Activated CD8-positive, alpha-beta T cell treated with anti-CD3 and anti-CD28 coated beads for 36 hours (primary cell): Measurements from ENCODE around the gene ZNF532. TPM values are rescaled to one million over a fixed set of nuclear protein-coding genes. Genes with fewer than 3 reads are reported as not detected.
A peak's percentile ranks its signal among the peaks of the same experiment; 100 is the strongest.

Source experiments
- ATAC-seq: fragments of 200-7000 bp; cut with Tn5 transposase; one replicate; pipeline ENCODE4 v1.10.0; 2021; ENCODE audit warnings: mild to moderate bottlenecking, moderate library complexity
- CTCF ChIA-PET: fragments of 350-600 bp; sonication (Branson Sonifier 250); formaldehyde crosslinking; loops from one replicate; lab custom pipeline; 2021; ENCODE audit warnings: antibody characterized with exemption; lab: Charles Lee
- POLR2A ChIA-PET: fragments of 350-600 bp; sonication (Branson Sonifier 250); formaldehyde crosslinking; loops from one replicate; lab custom pipeline; 2021; ENCODE audit warnings: antibody characterized with exemption; lab: Charles Lee
- DNase-seq: peaks from one replicate; pipeline ENCODE4 v3.0.0-alpha.2; 2020
- H3K27ac Mint-ChIP-seq: one replicate; pipeline ENCODE4 v1.8.0; 2021; ENCODE audit warnings: mild to moderate bottlenecking, mixed read lengths
- H3K27me3 Mint-ChIP-seq: one replicate; pipeline ENCODE4 v1.8.0; 2021; ENCODE audit warnings: mixed read lengths
- H3K36me3 Mint-ChIP-seq: one replicate; pipeline ENCODE4 v1.8.0; 2021; ENCODE audit warnings: low read depth, mixed read lengths
- H3K4me1 Mint-ChIP-seq: one replicate; pipeline ENCODE4 v1.8.0; 2021; ENCODE audit warnings: low read depth, mixed read lengths
- H3K4me3 Mint-ChIP-seq: one replicate; pipeline ENCODE4 v1.8.0; 2021; ENCODE audit warnings: mild to moderate bottlenecking, moderate library complexity, mixed read lengths
- H3K9me3 Mint-ChIP-seq: one replicate; pipeline ENCODE4 v1.8.0; 2021; ENCODE audit warnings: mixed read lengths
- intact Hi-C: fragments of 100-400 bp; cut with micrococcal nuclease; formaldehyde crosslinking; loops from one replicate; pipeline ENCODE4 v1.10.0; 2022
- total RNA-seq, 2 experiments: library from RNA; stranded (reverse); gene quantifications; one replicate each; pipeline ENCODE4 v1.2.3, GENCODE V29; 2021
- TF ChIP-seq, protein P1 (sequence below): fragments of 200-600 bp; IDR thresholded peaks from one replicate; pipeline ENCODE4 v1.8.0; 2022; ENCODE audit warnings: antibody characterized with exemption, mild to moderate bottlenecking

Gene ZNF532
- total RNA-seq, 2 experiments from 2014 or later = 1.3 to 1.8 TPM

DNA sequence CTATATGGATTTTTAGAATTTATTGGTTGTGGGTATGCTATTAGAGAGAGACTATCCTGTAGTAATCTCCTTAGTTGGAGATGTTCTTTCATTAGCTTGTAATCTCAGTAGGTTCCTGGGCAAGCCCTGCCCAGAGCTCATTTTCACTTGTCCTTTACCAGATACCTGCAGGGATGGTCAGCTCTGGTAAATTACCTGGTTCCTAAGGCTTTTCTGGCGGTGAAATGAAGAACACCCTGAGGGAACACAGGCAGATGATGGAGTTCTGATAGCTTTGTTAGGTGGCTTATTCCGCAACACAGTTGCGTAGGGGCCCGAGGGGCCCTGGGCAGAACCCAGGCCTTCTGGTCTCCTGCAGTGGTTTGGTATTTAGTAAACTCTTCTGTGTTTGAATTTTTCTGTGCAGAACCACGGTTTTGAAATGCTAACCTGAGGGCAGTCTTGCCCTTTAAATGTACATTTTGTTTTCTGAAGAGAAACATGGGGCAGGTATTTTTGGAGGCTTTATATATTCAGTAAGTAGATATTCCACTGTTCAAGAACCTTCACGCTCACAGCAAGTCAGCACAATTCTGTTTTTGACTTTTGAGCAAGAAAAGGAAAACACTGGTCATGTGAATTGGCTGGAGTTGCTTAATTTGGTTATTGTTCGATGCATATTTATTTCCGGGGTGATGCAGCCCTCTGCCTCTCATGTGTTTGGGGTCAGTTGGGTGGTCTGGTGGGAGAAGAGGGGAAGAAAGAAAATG, 22.4 kb downstream of the ZNF532 start:
- no peak overlapping the region for H3K4me3 Mint-ChIP-seq
- POLR2A ChIA-PET = no interaction called here
- no peak for ATAC-seq

GRCh38 chr18:58887613-58887963, 22.9 kb downstream of the ZNF532 start:
- Mint-ChIP-seq H3K4me3 (no peak overlapping the region), H3K27ac (no peak overlapping the region), H3K4me1 (peaks cover 8% of the 10 kb centered on the region), H3K27me3 (peaks cover 17% of the 10 kb centered on the region), H3K36me3 (no peaks in the 10 kb centered on the region), H3K9me3 (no peaks in the 10 kb centered on the region)
- POLR2A ChIA-PET = no interaction called here
- peak; percentile 47 for ATAC-seq
- TF ChIP-seq, protein P1, sequence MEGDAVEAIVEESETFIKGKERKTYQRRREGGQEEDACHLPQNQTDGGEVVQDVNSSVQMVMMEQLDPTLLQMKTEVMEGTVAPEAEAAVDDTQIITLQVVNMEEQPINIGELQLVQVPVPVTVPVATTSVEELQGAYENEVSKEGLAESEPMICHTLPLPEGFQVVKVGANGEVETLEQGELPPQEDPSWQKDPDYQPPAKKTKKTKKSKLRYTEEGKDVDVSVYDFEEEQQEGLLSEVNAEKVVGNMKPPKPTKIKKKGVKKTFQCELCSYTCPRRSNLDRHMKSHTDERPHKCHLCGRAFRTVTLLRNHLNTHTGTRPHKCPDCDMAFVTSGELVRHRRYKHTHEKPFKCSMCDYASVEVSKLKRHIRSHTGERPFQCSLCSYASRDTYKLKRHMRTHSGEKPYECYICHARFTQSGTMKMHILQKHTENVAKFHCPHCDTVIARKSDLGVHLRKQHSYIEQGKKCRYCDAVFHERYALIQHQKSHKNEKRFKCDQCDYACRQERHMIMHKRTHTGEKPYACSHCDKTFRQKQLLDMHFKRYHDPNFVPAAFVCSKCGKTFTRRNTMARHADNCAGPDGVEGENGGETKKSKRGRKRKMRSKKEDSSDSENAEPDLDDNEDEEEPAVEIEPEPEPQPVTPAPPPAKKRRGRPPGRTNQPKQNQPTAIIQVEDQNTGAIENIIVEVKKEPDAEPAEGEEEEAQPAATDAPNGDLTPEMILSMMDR = no peak
- intact Hi-C loops = no loop called here
- CTCF ChIA-PET = interaction anchor here (0.6 kb wide), 1 partner anchor 25 kb away, joined by 3 read pairs; no protein-coding TSS in a partner anchor
- peak; percentile 52 for DNase-seq

More for the DNA sequence above, 22.4 kb downstream of the ZNF532 start:
- H3K9me3 Mint-ChIP-seq = no peaks in the 10 kb centered on the region
- peaks cover 8% of the 10 kb centered on the region for H3K4me1 Mint-ChIP-seq
- no peak overlapping the region for H3K27ac Mint-ChIP-seq
- TF ChIP-seq, protein P1 = no peak
- H3K36me3 Mint-ChIP-seq = no peaks in the 10 kb centered on the region
- intact Hi-C loops = no loop called here
- peaks cover 17% of the 10 kb centered on the region for H3K27me3 Mint-ChIP-seq
- DNase-seq = no peak
- CTCF ChIA-PET = interaction anchor here (0.6 kb wide), 1 partner anchor 26 kb away, joined by 3 read pairs; no protein-coding TSS in a partner anchor

GRCh38 chr18:58891776-58892175, 27.1 kb downstream of the ZNF532 start:
- H3K27ac Mint-ChIP-seq = no peak overlapping the region
- TF ChIP-seq, protein P1 = no peak
- no peak overlapping the region for H3K4me3 Mint-ChIP-seq
- peaks cover 19% of the 10 kb centered on the region for H3K4me1 Mint-ChIP-seq
- ATAC-seq = no peak
- H3K27me3 Mint-ChIP-seq = peaks cover 8% of the 10 kb centered on the region
- ChIA-PET CTCF (no interaction called here), POLR2A (no interaction called here)
- no peaks in the 10 kb centered on the region for H3K36me3 Mint-ChIP-seq
- DNase-seq = no peak
- intact Hi-C loops = no loop called here
- H3K9me3 Mint-ChIP-seq = no peaks in the 10 kb centered on the region

GRCh38 chr18:58892488-58892887, 27.8 kb downstream of the ZNF532 start:
- TF ChIP-seq, protein P1 = no peak
- Mint-ChIP-seq H3K27me3 (peaks cover 7% of the 10 kb centered on the region), H3K9me3 (no peaks in the 10 kb centered on the region), H3K27ac (no peak overlapping the region), H3K36me3 (no peaks in the 10 kb centered on the region), H3K4me3 (no peak overlapping the region), H3K4me1 (peaks cover 16% of the 10 kb centered on the region)
- no peak for ATAC-seq
- intact Hi-C loops = no loop called here
- CTCF ChIA-PET = no interaction called here
- no peak for DNase-seq
- POLR2A ChIA-PET = no interaction called here

GRCh38 chr18:58893388-58894099, 28.9 kb downstream of the ZNF532 start:
- no peaks in the 10 kb centered on the region for H3K9me3 Mint-ChIP-seq
- H3K27ac Mint-ChIP-seq = no peak overlapping the region
- intact Hi-C loops = no loop called here
- peak; percentile 51 for ATAC-seq
- CTCF ChIA-PET = no interaction called here
- peak; percentile 26 for DNase-seq
- no peaks in the 10 kb centered on the region for H3K36me3 Mint-ChIP-seq
- H3K27me3 Mint-ChIP-seq = peaks cover 5% of the 10 kb centered on the region
- H3K4me3 Mint-ChIP-seq = no peak overlapping the region
- TF ChIP-seq, protein P1 = no peak
- H3K4me1 Mint-ChIP-seq = peaks cover 13% of the 10 kb centered on the region
- POLR2A ChIA-PET = interaction anchor here (1.0 kb wide), 1 partner anchor 28 kb away, joined by 3 read pairs; no protein-coding TSS in a partner anchor
